Activated CD4-positive, alpha-beta T cell treated with anti-CD3 and anti-CD28 coated beads, Interleukin-2, amount 50 U/mL, for 1 hour (primary cell): ENCODE measurements around the gene TFF2.

Experiments
- DNase-seq: peaks from one replicate; pipeline ENCODE4 v3.0.0-alpha.2; 2020

Gene TFF2, protein sequence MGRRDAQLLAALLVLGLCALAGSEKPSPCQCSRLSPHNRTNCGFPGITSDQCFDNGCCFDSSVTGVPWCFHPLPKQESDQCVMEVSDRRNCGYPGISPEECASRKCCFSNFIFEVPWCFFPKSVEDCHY

GRCh38 chr21:42350927-42351426 is at the start of gene TFF2:
TSS of gene TFF2 (minus strand) at chr21:42350994. CDS start at chr21:42350957, 37 bp downstream.
- no peak for DNase-seq

DNA sequence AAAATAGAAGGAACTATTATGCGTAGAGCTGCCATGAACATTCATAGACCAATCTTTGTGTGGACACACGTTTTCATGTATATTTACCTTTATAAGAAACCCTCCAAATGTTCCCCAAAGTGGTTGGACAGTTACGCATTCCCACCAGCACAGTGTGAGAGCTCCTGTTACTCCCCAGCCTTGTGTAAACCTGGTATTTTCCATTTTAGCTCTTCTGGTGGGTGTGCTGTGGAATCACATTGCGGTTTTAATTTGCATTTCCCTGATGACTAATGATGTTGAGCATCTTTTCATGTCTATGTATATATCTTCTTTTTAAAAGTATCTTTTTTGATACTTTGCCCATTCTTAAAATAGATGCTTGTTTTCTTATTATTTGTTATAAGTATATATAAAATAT is 49.7 kb upstream of the TFF2 start:
- DNase-seq: no peak

DNA sequence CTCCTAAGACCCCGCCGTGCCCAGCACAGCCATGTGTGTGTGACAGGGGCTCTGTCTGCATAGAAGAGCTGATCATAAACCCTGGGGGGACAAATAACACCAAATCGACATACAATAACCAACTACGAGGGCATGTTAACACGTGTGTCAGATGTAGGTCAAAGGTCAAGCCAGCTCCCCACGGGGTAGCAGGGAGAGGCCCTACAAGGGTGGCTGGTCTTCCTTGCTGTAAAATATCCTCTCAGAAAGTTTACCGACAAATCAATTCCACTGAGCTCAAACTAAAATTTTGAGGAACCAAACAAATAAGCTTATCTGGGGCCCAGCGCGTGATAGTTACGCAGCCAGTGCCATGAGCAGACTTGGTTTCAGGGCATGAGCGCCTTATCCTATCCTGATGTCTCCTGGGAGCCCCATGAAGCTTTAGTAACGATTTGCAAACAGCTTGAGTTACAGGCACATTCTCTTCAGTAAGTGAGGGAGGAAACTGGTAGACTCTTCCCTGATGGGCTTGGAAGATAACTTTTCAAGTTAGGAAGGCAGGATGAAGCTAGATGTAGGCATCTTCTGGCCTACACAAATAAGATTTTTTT is 47.7 kb upstream of the TFF2 start:
- DNase-seq: no peak

DNA sequence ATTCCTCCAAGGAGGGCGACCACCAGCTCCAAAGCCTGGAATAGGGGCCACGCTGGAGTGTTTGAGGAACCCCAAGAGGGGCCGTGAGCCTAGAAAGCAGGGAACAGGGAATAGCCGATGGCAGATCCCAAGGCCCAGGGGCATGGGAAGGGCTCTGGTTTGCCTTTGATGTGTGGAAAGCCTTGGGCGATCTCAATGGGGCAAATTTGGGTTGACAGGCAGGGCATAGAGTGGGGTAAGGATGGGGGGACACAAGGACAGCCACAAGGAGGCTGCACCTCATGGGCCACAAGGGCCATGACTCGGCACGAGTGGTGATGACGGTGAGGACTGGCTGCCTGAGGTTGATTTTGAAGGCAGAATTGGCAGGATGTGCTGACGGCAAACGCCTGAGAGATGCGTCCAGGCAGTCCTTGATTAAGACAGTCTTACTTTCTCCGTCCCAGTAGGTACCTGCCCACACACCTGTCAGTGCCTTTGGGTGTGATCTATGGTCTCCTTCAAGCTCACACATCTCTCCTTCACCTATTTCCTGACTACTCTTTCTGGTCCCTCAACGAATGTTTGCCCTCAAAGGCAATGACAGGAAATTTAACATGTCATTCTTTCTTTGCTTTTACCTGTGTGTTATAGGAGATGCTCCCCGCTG is 47.1 kb upstream of the TFF2 start:
- DNase-seq: no peak

DNA sequence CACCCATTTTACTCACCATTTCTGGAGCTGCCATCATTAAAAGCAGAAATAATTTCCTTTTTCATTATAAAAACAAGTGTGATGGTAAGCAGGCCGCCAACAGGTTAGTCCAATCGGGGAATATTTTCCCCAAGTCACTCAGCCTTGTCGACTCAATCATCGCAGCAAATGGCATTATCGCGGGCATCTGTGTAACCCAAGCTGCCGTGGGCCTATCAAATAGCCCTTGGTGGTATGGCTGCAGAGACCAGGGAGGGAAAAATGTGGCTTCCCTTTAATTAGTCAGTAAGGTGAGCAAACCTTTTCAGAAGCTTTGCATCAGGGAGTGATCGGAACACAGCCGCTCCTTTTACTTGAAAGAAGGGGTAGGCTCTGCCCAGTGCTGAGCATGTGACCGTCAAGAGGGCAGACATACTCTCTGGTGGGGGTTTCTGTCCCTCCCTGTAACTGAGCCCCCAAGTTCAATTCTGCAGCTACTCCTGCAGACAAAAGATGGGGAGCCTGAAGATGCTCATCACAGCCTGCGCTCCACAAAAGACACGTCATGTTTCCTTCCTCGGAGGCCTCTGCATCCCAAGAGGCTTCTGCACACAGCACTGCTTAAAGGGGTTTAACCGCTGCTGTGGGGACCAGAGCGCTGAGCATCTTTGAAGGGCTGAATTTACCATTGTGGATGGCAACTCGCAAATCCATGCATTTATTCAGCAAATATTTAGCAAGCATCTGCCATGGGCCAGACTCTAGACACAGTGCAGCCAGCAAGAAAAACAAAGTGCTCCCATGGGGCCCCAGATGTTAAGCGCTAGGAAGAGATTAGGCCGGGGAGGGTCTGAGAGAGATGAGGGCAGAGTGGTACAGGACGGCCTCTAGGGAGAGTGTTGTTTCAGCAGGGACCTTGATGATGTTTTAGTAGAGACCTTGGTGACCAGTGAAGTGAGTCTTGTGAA is 46.3 kb upstream of the TFF2 start:
- DNase-seq: no peak

DNA sequence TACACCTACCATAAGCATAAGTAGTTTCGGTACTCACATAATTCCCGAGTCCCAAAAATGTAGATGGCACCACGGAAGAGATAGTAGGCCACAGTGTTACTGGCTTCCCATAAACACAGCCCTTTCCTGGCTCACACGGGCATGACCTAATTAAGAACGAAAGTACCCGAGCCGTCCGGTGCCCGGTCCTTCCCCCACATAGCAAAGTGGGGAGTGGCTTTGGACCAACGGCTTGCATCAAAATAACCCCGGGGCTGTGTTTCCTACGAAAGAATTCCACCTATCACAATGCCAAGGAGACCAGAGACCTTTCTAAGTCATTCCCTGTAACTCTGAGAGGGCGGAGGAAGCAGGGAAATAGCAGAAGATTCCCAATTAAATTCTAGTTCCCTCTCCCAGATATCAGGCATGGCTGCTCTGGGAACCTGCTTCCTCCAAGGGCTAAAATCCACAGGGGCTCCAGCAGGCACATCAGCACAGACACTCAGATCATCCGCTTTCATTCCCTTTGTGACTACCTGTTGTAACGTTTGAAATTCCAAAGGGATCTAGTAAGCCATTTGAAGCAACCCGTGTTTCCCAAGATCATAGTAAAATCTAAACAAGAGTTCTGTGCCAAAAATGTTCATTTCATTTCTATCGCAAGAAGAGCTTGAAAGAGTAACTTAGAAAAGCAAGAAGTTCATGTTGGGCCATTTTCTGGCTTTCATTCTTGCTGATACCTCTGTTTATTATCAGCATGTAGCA is 45.3 kb upstream of the TFF2 start, which contains the start of gene TMPRSS3:
TSS of gene TMPRSS3 (minus strand) at position 148 of the 747 bp plus-strand sequence. CDS start 635 bp downstream, outside the sequence.
- no peak for DNase-seq

DNA sequence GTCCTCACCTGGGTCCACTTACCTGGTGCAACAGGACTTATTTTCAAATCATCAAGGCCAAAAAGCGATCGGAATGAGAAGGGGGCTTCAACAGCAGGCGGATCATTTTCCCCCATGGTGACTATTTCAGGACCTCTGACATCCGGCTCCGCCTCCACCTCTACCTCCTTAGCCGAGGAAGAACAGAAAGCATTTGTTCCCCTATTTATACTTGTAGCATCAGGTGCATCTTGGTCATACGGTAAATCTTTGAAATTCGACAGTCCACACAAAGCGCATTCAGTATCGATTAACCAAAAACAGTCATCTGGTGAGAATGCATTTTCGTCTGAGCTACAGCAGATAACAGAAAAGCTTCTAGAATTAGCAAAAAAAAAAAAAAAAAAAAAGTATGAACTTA is 44.5 kb upstream of the TFF2 start:
- DNase-seq: no peak

GRCh38 chr21:42393443-42393950 is 42.7 kb upstream of the TFF2 start:
- DNase-seq: no peak

- no peak for DNase-seq
These were observed 42.1 kb upstream of the TFF2 start for GRCh38 chr21:42392731-42393442.

GRCh38 chr21:42391297-42391696 is 40.5 kb upstream of the TFF2 start:
- no peak for DNase-seq

DNA sequence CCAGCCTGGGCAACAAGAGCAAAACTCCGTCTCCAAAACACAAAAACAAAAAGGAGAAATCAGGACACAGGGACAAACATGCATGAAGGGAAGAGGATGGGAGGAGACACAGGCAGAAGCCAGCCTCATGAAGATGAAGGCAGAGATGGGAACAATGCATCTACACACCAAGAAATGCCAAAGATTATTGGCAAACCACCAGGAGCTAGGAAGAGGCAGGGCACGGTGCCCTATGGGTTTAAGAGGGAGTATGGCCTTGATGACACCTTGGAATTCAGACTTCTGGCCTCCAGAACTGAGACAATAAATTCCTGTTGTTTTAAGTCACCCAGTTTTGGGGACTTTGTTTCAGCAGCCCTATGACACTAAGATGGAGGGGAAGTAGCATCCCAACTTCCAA is 39.9 kb upstream of the TFF2 start:
- no peak for DNase-seq

DNA sequence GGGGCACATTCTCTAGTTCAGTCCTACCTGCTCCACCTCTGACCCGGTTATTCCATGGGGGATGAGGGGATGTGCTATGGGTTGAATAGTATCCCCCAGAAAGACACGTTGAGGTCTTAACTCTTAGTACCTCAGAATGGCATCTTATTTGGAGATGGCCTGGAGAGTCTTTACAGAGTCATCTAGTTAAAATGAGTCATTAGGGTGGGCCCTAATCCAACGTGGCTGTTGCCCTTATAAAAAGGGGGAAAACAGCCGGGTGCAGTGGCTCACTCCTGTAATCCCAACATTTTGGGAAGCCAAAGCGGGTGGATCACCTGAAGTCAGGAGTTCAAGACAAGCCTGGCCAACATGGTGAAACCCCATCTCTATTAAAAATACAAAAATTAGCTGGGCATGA is 39.4 kb upstream of the TFF2 start:
- no peak for DNase-seq

DNA sequence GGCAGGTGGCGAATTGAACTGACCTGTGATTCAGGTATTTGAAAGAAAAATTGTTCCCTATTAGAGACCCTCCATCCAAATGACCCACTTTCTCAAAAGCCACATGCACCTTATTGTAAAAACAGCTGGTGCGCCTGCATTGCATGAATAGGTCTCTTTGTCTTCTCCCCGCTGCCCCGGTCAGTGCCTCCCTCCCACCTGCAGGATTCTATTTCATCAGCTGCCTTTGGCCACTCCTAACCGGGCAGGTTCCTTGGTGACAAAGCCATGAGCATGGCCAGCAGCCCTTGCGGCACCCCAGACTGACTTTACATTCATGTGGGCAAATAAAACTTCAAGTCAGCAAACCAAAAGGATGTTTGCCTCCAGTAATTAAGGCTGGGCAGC is 38.6 kb upstream of the TFF2 start:
- DNase-seq: no peak

GRCh38 chr21:42388740-42389448 is 38.1 kb upstream of the TFF2 start:
- DNase-seq: no peak

- DNase-seq: no peak
These were observed 37.1 kb upstream of the TFF2 start for GRCh38 chr21:42387843-42388340.

- no peak for DNase-seq
These were observed 36.4 kb upstream of the TFF2 start for GRCh38 chr21:42387164-42387563.

GRCh38 chr21:42386034-42386591 is 35.3 kb upstream of the TFF2 start:
- no peak for DNase-seq

DNA sequence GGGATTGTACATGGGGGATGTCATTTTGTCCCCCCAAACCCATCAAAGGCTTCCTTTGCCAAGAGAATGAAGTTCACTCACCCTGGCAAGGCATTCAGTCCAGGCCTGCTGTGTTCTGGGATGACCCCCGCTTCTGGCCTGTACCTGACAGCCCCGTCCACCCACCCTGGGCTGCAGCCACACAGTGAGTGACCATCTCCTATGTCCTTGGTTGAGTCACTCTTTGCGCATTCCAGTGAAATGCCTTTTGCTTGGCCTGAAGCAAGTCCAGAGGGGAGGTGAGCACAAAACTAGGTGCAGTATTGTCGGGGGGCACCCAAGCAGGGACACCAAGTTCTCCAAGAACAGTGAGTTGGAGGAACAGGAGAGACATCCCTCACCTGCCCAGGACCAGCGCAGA is 34.8 kb upstream of the TFF2 start:
- DNase-seq: no peak

DNA sequence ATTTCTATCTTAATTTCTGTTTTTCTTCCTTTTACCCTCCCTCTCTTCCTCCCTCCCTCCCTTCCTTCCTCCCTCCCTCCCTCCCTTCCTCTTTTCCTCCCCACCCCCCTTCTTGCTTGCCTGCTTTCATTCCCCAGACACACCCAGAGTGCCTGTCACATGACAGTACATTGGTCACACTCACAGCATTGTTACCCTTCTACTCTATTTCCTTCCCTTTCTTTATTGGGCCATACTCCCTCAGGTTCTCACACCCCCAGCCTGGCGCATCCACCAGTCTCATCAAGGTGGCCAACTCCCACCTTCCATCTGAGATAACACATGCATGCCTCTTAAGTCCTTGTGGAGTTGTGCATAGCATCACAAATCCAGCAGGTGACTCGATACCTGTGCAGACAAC is 34.2 kb upstream of the TFF2 start:
- DNase-seq: no peak
